RKO (cell line): ENCODE data around the gene KRTAP12-2.
A peak's percentile ranks its signal among the peaks of the same experiment; 100 is the strongest.

Experiments used
- DNase-seq: peaks from one replicate; pipeline ENCODE4 v3.0.0-alpha.2; 2016; ENCODE audit warnings: low spot score

The KRTAP12-2 gene

GRCh38 chr21:44626673-44627143 lies 40.0 kb downstream of the KRTAP12-2 start, which contains the start of gene KRTAP10-9:
Gene KRTAP10-9, plus strand, starts transcription at chr21:44627093. Its CDS starts 79 bp downstream, at chr21:44627172.
- DNase-seq = no peak

GRCh38 chr21:44626262-44626661 lies 40.5 kb downstream of the KRTAP12-2 start:
- no peak for DNase-seq

- DNase-seq = no peak
Measured at GRCh38 chr21:44625756-44626155, 41.0 kb downstream of the KRTAP12-2 start.

GRCh38 chr21:44623575-44623974 lies 43.2 kb downstream of the KRTAP12-2 start:
- no peak for DNase-seq

GRCh38 chr21:44619886-44620285 lies 46.8 kb downstream of the KRTAP12-2 start:
- DNase-seq = no peak

- no peak for DNase-seq
Measured at GRCh38 chr21:44618909-44619308, 47.8 kb downstream of the KRTAP12-2 start.

- DNase-seq = peak; percentile 46
Measured at GRCh38 chr21:44618504-44618903, 48.2 kb downstream of the KRTAP12-2 start.

- no peak for DNase-seq
Measured at GRCh38 chr21:44617071-44617501, 49.6 kb downstream of the KRTAP12-2 start.

- DNase-seq = no peak
Measured at GRCh38 chr21:44616591-44616926, 50.2 kb downstream of the KRTAP12-2 start.
